Upper lobe of right lung (tissue), 1 donor: ENCODE results near the gene ANKRD62. TPM values are rescaled to one million over a fixed set of nuclear protein-coding genes. Genes with fewer than 3 reads are reported as not detected.

Experiments used
- ATAC-seq: fragments of 200-7000 bp; cut with Tn5 transposase; one replicate; pipeline ENCODE4 v1.9.1; 2020; ENCODE audit warnings: mild to moderate bottlenecking, moderate library complexity
- DNase-seq: peaks from one replicate; pipeline ENCODE4 v3.0.0-alpha.2; 2020
- H3K27ac ChIP-seq: fragments of 200-600 bp; one replicate; pipeline ENCODE4 v1.8.0; 2022
- H3K27me3 ChIP-seq: fragments of 200-600 bp; one replicate; pipeline ENCODE4 v1.8.0; 2022; ENCODE audit warnings: mild to moderate bottlenecking
- H3K36me3 ChIP-seq: fragments of 200-600 bp; one replicate; pipeline ENCODE4 v1.8.0; 2022
- H3K4me1 ChIP-seq: fragments of 200-600 bp; one replicate; pipeline ENCODE4 v1.8.0; 2022
- H3K4me3 ChIP-seq: fragments of 200-600 bp; one replicate; pipeline ENCODE4 v1.8.0; 2022; ENCODE audit warnings: mild to moderate bottlenecking
- H3K9me3 ChIP-seq: fragments of 200-600 bp; one replicate; pipeline ENCODE4 v1.8.0; 2022
- intact Hi-C: fragments of 100-400 bp; cut with DNase I; formaldehyde crosslinking; loops from one replicate; pipeline ENCODE4 v1.11.0; 2022
- total RNA-seq: library from RNA; stranded (reverse); fragmentation: NEBNext Ultra II Directional; extraction: Animal tissue kit (Norgen Biotek cat#: 25700); gene quantifications from one replicate; pipeline ENCODE4 v1.2.1, GENCODE V29; 2021
- TF ChIP-seq, protein P1 (sequence below): fragments of 200-600 bp; IDR thresholded peaks from one replicate; pipeline ENCODE4 v1.8.0; 2022; ENCODE audit warnings: antibody characterized with exemption
- donor health status: DM: no; HTN: yes; CAD: no; lungs with severe emphysema.

The ANKRD62 gene
- total RNA-seq, 1 donor from 2014 or later: 0.12 TPM

DNA sequence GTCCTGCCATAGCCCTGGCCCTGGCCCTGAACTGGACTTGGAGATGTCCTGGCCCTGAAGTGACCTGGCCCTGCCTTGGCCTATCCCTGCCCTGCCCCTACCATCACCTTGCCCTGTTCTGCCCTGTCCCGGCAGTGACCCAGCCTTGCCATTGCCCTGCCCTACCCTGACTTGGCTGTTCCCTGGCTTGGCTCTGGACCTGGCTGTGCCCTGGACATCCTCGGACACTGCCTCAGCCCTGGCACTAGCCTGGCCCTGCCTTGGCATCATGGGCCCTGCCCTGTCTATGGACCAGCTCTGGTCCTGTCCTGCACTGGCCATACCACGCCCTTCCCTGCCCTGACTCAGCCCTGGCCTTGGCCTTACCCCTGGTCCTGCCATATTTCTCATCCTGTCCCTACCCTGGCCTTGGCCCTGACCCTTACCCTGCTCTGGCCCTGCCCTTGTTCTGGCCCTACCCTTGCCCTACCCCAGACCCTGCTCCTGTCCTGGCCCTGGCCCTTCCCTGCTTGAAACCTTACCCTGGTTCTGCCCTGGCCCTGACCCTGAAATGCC, 6.1 kb upstream of the ANKRD62 start:
- no peaks in the 10 kb centered on the region for H3K9me3 ChIP-seq
- no peak for DNase-seq
- TF ChIP-seq, protein P1, sequence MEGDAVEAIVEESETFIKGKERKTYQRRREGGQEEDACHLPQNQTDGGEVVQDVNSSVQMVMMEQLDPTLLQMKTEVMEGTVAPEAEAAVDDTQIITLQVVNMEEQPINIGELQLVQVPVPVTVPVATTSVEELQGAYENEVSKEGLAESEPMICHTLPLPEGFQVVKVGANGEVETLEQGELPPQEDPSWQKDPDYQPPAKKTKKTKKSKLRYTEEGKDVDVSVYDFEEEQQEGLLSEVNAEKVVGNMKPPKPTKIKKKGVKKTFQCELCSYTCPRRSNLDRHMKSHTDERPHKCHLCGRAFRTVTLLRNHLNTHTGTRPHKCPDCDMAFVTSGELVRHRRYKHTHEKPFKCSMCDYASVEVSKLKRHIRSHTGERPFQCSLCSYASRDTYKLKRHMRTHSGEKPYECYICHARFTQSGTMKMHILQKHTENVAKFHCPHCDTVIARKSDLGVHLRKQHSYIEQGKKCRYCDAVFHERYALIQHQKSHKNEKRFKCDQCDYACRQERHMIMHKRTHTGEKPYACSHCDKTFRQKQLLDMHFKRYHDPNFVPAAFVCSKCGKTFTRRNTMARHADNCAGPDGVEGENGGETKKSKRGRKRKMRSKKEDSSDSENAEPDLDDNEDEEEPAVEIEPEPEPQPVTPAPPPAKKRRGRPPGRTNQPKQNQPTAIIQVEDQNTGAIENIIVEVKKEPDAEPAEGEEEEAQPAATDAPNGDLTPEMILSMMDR: no peak
- intact Hi-C loops: no loop called here
- H3K27me3 ChIP-seq: no peaks in the 10 kb centered on the region
- no peak overlapping the region for H3K4me3 ChIP-seq
- no peak for ATAC-seq
- H3K27ac ChIP-seq: no peak overlapping the region
- no peaks in the 10 kb centered on the region for H3K36me3 ChIP-seq
- H3K4me1 ChIP-seq: no peaks in the 10 kb centered on the region

DNA sequence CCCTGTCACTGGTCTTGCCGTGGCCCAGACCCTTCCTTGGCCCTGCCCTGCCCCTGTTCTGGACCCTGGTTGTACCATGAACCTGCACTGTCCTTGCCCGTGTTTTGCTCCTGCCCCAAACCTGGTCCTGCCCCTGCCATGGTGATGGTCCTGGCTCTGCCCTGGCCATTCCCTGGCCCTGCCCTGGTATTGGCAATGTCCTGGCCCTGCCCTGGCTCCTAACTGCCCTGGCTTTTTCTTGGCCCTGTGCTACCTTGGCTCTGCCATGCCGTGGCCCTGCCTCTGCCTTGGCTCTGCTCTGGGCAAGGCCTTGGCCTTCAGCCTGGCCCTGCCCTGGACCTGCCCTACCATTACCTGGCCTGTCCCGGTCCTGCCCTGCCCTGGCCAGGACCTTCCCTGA, 5.5 kb upstream of the ANKRD62 start:
- Histone ChIP-seq H3K4me1 (no peaks in the 10 kb centered on the region), H3K9me3 (no peaks in the 10 kb centered on the region), H3K27ac (no peak overlapping the region), H3K4me3 (no peak overlapping the region), H3K27me3 (no peaks in the 10 kb centered on the region), H3K36me3 (no peaks in the 10 kb centered on the region)
- intact Hi-C loops: no loop called here
- ATAC-seq (no peak), DNase-seq (no peak)
- TF ChIP-seq, protein P1: no peak

DNA sequence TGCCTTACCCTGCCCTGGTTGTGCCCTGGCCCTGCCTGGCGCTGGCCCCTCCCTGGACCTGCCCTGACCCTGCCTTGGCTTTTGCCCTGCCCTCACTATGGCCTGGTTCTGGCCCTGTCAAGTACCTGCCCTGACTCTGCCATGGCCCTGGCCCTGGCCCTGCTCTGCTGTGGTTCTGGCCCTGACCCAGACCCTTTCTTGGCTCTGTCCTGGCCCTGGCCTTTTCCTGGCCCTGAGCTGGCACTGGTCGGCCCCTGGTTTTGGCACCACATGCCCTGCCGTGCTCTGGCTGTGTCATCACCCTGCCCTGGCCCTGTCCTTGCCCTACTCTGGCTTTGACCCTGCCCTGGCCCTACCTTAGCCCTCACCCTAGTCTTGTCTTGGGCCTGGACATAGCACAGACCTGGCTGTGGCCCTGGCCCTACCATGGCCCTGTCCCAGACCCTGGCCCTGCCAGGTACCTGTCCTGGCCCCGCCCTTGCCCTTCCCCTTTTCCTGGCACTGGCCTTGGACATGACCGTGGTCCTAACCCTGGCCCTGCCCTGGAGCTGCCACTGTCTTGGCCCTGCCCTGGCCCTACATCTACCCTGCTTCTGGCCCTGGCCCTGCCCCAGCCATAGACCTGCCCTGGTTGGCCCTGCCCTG, 4.8 kb upstream of the ANKRD62 start:
- intact Hi-C loops: no loop called here
- no peaks in the 10 kb centered on the region for H3K36me3 ChIP-seq
- no peak for DNase-seq
- no peaks in the 10 kb centered on the region for H3K4me1 ChIP-seq
- no peak overlapping the region for H3K27ac ChIP-seq
- no peak for ATAC-seq
- H3K27me3 ChIP-seq: no peaks in the 10 kb centered on the region
- no peak overlapping the region for H3K4me3 ChIP-seq
- TF ChIP-seq, protein P1: no peak
- no peaks in the 10 kb centered on the region for H3K9me3 ChIP-seq

DNA sequence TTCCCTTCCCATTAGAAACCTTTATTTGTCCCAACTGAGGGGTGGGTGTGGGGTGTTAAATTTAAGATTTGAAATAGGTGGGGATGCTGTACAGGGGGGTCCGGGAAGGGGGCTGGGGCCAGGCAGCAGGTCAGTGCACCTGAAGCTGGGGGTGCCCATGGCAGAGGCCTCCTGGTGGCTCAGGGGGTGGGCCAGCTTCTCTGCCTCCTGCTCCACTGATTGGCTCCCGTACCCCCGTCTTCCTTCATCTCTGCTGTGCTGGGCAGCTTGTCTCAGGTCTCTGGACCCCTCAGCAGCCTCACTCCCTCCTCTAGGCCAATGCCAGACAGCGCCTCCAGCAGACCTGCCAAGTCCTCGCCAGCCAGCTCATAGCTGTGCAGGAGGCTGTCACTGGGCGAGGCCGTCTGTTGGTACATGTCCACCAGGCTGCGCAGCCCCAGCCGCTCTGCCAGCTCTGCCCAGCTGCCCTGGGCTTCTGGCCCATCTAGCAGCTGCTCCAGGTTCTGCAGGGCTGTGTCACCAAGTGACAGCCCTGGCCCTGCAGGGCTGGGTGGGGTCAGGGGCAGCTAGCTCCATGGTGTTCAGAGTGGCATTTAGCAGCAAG, 2.0 kb upstream of the ANKRD62 start:
- no peak overlapping the region for H3K27ac ChIP-seq
- DNase-seq: no peak
- intact Hi-C loops: no loop called here

GRCh38 chr18:12092398-12093229, 1.0 kb upstream of the ANKRD62 start:
- DNase-seq (no peak), ATAC-seq (peak; percentile 45)
- intact Hi-C loops: no loop called here
- no peak overlapping the region for H3K4me3 ChIP-seq
- H3K36me3 ChIP-seq: no peaks in the 10 kb centered on the region
- H3K27ac ChIP-seq: no peak overlapping the region
- TF ChIP-seq, protein P1: no peak
- H3K4me1 ChIP-seq: no peaks in the 10 kb centered on the region
- H3K9me3 ChIP-seq: no peaks in the 10 kb centered on the region
- H3K27me3 ChIP-seq: no peaks in the 10 kb centered on the region

More for the DNA sequence above, 2.0 kb upstream of the ANKRD62 start:
- no peak overlapping the region for H3K4me3 ChIP-seq
- H3K9me3 ChIP-seq: no peaks in the 10 kb centered on the region
- H3K4me1 ChIP-seq: no peaks in the 10 kb centered on the region
- H3K36me3 ChIP-seq: no peaks in the 10 kb centered on the region
- ATAC-seq: no peak
- H3K27me3 ChIP-seq: no peaks in the 10 kb centered on the region
- TF ChIP-seq, protein P1: no peak
